Prostate gland (tissue), 2 donors: ENCODE results near the gene ANGEL1. TPM values are rescaled to one million over a fixed set of nuclear protein-coding genes. Genes with fewer than 3 reads are reported as not detected.

Source experiments
- DNase-seq: peaks from one replicate; pipeline ENCODE4 v3.0.0-alpha.2; 2019; ENCODE audit warnings: low spot score
- H3K27ac ChIP-seq, 2 donors: fragments of 200-600 bp; sonication (generic); 2 replicates each; pipeline ENCODE4 v1.5.1; 2017 to 2019
- H3K27me3 ChIP-seq: fragments of 200-600 bp; sonication (generic); replicated peaks from 2 replicates; pipeline ENCODE4 v1.5.1; 2019; ENCODE audit not compliant: insufficient read depth
- H3K36me3 ChIP-seq, 2 donors: fragments of 200-600 bp; sonication (generic); 1 replicate in 1 of 2; 2 replicates in 1 of 2; pipeline versions ENCODE4 v1.5.1 to v1.8.1; 2017 to 2019
- H3K4me1 ChIP-seq: fragments of 200-600 bp; sonication (generic); replicated peaks from 2 replicates; pipeline ENCODE4 v1.5.1; 2019
- H3K4me3 ChIP-seq, 2 donors: fragments of 200-600 bp; sonication (generic); 2 replicates each; pipeline ENCODE4 v1.5.1; 2017 to 2019
- H3K9me3 ChIP-seq: fragments of 200-600 bp; sonication (generic); 2 replicates; pipeline ENCODE4 v1.5.1; 2017
- POLR2A ChIP-seq: fragments of 450-650 bp; IDR thresholded peaks from one replicate; pipeline ENCODE4 v1.6.1; 2016; ENCODE audit warnings: antibody characterized with exemption, mild to moderate bottlenecking
- POLR2AphosphoS5 ChIP-seq: sonication (generic); formaldehyde crosslinking; IDR thresholded peaks from one replicate; pipeline ENCODE4 v1.6.1; 2017; ENCODE audit warnings: antibody characterized with exemption
- WGBS: methylation state at CpG from one replicate; pipeline ENCODE4 v1.1.5; 2018; 5-methylcytosine and 5-hydroxymethylcytosine counted together
- intact Hi-C: fragments of 100-400 bp; cut with DNase I; formaldehyde crosslinking; loops from one replicate; pipeline ENCODE4 v1.14.2; 2022
- total RNA-seq, 2 donors: library from RNA; depleted of rRNA; stranded (reverse); fragments of >200 nt; gene quantifications; one replicate each; pipeline ENCODE4 v1.1.0, GENCODE V29; 2016
- TF ChIP-seq, protein P1 (sequence below), 4 experiments: fragments of 200-600 bp in 2 of 4; fragments of 450-650 bp in 2 of 4; sonication (generic) in 2 of 4; IDR thresholded peaks; 1 replicate in 3 of 4; 2 replicates in 1 of 4; pipeline ENCODE4 v1.5.1; 2016 to 2019; ENCODE audit warnings: antibody characterized with exemption in 4 of 4, mild to moderate bottlenecking in 2 of 4, moderate library complexity in 2 of 4

ANGEL1 gene
- total RNA-seq, 2 donors from 2014 or later: 10.3 to 58.8 TPM

GRCh38 chr14:76761136-76761959 lies 51.3 kb downstream of the ANGEL1 start, which contains the start of gene VASH1:
Gene VASH1 (plus strand): TSS chr14:76761468. CDS start chr14:76762822, 1,354 bp downstream.
- under 1% methylated on average over 42 of the region's 96 CpGs for WGBS

DNA sequence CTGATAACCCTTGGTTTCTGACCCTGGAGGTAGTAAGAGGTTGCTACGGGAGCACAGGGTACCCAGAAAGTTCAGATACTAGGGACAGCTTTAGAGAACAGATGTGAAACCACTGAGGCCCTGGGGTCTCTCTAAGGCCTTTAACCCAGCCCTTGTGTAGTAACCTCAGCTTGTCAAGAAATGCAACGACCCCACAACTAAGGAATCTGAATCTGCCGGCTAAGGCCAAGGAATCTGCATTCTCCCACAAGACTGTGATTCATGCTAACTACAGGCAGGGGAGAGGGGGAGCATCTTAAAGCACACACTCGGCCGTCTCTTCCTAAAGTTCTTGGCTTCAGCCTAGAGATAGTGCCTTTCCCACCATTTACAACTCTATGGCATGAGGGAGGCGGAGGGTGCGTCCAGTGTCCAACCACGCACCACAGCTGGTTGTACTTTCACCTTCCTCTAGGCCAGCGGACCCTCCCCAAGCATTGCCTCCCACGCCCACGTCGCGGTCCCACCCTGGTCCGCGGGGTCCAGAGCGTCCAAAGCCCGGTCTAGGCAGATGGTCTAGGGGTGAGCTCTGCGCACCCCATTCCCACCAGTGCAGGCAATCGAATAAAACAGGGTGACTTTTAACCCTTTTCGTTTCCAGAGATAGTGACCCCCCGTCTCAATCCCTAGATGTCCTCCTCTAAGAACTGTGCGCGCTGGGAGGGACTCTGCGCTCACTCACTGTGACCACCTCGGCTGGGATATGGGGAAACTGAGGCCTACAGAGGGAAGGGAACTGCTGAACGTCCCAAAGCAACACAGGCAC lies 52.1 kb downstream of the ANGEL1 start:
- H3K9me3 ChIP-seq: no peaks in the 10 kb centered on the region
- H3K4me1 ChIP-seq: no peaks in the 10 kb centered on the region
- no peak for TF ChIP-seq POLR2AphosphoS5
- no peak for TF ChIP-seq POLR2A
- TF ChIP-seq, protein P1, sequence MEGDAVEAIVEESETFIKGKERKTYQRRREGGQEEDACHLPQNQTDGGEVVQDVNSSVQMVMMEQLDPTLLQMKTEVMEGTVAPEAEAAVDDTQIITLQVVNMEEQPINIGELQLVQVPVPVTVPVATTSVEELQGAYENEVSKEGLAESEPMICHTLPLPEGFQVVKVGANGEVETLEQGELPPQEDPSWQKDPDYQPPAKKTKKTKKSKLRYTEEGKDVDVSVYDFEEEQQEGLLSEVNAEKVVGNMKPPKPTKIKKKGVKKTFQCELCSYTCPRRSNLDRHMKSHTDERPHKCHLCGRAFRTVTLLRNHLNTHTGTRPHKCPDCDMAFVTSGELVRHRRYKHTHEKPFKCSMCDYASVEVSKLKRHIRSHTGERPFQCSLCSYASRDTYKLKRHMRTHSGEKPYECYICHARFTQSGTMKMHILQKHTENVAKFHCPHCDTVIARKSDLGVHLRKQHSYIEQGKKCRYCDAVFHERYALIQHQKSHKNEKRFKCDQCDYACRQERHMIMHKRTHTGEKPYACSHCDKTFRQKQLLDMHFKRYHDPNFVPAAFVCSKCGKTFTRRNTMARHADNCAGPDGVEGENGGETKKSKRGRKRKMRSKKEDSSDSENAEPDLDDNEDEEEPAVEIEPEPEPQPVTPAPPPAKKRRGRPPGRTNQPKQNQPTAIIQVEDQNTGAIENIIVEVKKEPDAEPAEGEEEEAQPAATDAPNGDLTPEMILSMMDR (IDR thresholded peaks at IDR 0.05): no peak
- H3K27ac ChIP-seq: no peak overlapping the region
- peak overlapping the region; percentile 59 to 63 for H3K4me3 ChIP-seq
- peak; percentile 2 for DNase-seq
- H3K36me3 ChIP-seq: no peaks in the 10 kb centered on the region
- intact Hi-C loops: no loop called here
- WGBS: 40% methylated on average over 26 of the region's 26 CpGs
- H3K27me3 ChIP-seq: no peaks in the 10 kb centered on the region

More at GRCh38 chr14:76761136-76761959, 51.3 kb downstream of the ANGEL1 start, which contains the start of gene VASH1:
- peak within 1 kb of the TSS; percentile 31 to 44 for H3K27ac ChIP-seq
- no peaks in the 10 kb centered on the region for H3K4me1 ChIP-seq
- TF ChIP-seq POLR2AphosphoS5 (no peak), POLR2A (no peak)
- TF ChIP-seq, protein P1 (IDR thresholded peaks at IDR 0.05): peak in 1 of 4 experiments; percentile 4
- peak within 1 kb of the TSS; percentile 59 to 63 for H3K4me3 ChIP-seq
- peak; percentile 10 for DNase-seq
- no peaks in the 10 kb centered on the region for H3K36me3 ChIP-seq
- H3K27me3 ChIP-seq: no peaks in the 10 kb centered on the region
- intact Hi-C loops: no loop called here
- no peaks in the 10 kb centered on the region for H3K9me3 ChIP-seq

- no peaks in the 10 kb centered on the region for H3K27me3 ChIP-seq
- TF ChIP-seq POLR2A (no peak), POLR2AphosphoS5 (no peak)
- TF ChIP-seq, protein P1 (IDR thresholded peaks at IDR 0.05): no peak
Observed at GRCh38 chr14:76759589-76759988, 53.1 kb downstream of the ANGEL1 start.

DNA sequence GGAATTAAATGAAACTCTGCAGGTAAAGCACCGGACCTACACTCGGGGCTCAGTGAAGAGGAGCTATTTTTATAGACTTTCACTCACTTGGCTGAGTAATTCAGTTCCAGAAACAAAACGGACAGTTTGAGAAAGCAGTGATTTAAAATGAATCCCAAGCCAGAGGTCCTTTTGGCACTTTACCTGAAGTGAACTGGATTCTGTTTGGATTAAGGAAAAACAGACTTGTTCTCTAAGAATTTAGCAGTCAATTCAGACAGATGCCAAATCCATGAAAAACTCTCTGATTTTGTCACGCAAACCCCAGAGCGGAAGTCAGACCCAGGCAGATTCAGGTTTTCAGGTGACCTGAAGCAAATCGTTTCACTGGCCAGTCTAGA lies 56.3 kb downstream of the ANGEL1 start:
- H3K27ac ChIP-seq: no peak overlapping the region
- TF ChIP-seq, protein P1 (IDR thresholded peaks at IDR 0.05): no peak
- TF ChIP-seq POLR2AphosphoS5 (no peak), POLR2A (no peak)
- no peaks in the 10 kb centered on the region for H3K9me3 ChIP-seq
- no peaks in the 10 kb centered on the region for H3K36me3 ChIP-seq
- DNase-seq: peak; percentile 0
- no peak overlapping the region for H3K4me3 ChIP-seq
- intact Hi-C loops: no loop called here
- no peaks in the 10 kb centered on the region for H3K27me3 ChIP-seq
- 55% methylated on average over 6 of the region's 6 CpGs for WGBS
- no peaks in the 10 kb centered on the region for H3K4me1 ChIP-seq

More at GRCh38 chr14:76759589-76759988, 53.1 kb downstream of the ANGEL1 start:
- H3K27ac ChIP-seq: no peak overlapping the region
- no peaks in the 10 kb centered on the region for H3K9me3 ChIP-seq
- no peaks in the 10 kb centered on the region for H3K4me1 ChIP-seq
- WGBS: 82% methylated on average over 4 of the region's 4 CpGs
- DNase-seq: peak; percentile 2
- intact Hi-C loops: no loop called here
- no peak overlapping the region for H3K4me3 ChIP-seq
- H3K36me3 ChIP-seq: no peaks in the 10 kb centered on the region
